Activated T-cell treated with anti-CD3 and anti-CD28 coated beads, Interleukin-2, amount 50 U/mL, for 24 hours (primary cell): Measurements from ENCODE around the gene LIX1L.

ENCODE experiments used
- DNase-seq: peaks from one replicate; pipeline ENCODE4 v3.0.0-alpha.2; 2020
- H3K27ac Mint-ChIP-seq: 2 replicates; pipeline ENCODE4 v1.8.0; 2020; ENCODE audit warnings: mild to moderate bottlenecking, mixed read lengths
- H3K27me3 Mint-ChIP-seq: 2 replicates; pipeline ENCODE4 v1.8.0; 2020; ENCODE audit warnings: mixed read lengths
- H3K36me3 Mint-ChIP-seq: 2 replicates; pipeline ENCODE4 v1.8.0; 2020; ENCODE audit warnings: low read depth, mixed read lengths
- H3K4me1 Mint-ChIP-seq: 2 replicates; pipeline ENCODE4 v1.8.0; 2020; ENCODE audit warnings: low read depth, mixed read lengths
- H3K4me3 Mint-ChIP-seq: 2 replicates; pipeline ENCODE4 v1.8.0; 2020; ENCODE audit warnings: mild to moderate bottlenecking, moderate library complexity, mixed read lengths
- H3K9me3 Mint-ChIP-seq: 2 replicates; pipeline ENCODE4 v1.8.0; 2020; ENCODE audit warnings: mixed read lengths

The LIX1L gene

DNA sequence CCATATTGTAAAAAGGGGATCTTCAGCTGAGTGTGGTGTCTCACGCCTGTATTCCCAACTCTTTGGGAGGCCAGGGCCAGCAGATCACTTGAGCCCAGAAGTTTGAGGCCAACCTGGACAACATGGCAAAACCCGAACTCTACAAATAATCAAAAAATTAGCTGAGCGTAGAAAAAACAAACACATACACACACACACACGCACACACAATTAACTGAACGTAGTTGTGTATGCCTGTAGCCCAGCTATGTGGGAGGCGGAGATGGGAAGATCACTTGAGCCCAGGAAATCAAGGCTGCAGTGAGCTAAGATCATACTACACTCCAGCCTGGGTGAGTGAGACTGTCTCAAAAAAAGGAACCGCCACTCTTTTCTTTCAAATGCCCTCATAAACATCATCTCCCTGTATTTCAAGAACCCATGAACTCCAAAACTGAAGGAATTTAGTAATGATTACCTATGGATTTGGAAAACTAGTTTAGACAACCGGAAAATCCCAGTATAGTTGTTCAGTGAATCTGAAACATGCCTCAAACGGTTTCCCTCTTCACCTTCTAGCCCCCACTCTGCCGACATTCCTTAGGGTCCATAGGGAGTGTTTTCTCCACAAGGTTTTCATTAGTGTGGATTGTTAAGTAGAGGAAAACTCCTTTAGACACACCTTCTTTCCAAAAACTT is 34.1 kb upstream of the LIX1L start:
- Mint-ChIP-seq H3K9me3 (no peaks in the 10 kb centered on the region), H3K4me3 (no peak overlapping the region), H3K27me3 (no peaks in the 10 kb centered on the region), H3K36me3 (peaks cover 54% of the 10 kb centered on the region), H3K27ac (peak overlapping the region; percentile 45), H3K4me1 (peaks cover 59% of the 10 kb centered on the region)
- no peak for DNase-seq

DNA sequence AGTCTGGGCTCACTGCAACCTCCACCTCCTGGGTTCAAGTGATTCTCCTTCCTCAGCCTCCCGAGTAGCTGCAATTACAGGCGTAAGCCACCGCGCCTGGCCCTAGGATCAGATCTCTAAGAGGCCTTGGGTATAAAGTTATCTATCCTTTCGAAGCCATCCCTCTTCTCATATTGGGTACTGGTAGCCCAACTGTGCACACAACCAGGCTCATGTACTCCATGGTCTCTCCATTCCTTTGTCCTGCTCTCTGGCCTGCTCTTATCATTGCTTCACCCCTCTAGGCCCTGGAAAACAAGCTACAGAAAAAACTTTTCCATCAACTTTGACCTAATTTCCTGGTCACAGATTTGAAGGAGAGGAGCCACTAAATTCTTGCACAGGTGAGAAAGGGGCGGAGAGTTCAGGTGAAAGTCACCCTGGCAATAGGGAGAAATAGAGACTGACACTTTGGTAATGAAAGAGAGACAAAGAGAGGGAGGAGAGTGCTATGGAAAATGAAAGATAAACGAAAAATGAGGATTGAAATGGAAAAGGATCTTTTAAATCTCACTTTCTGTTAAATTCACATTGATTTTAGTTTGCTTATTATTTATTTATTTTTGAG is 32.5 kb upstream of the LIX1L start:
- Mint-ChIP-seq H3K27ac (peak overlapping the region; percentile 73), H3K27me3 (no peaks in the 10 kb centered on the region), H3K4me3 (no peak overlapping the region), H3K4me1 (peaks cover 67% of the 10 kb centered on the region), H3K36me3 (peaks cover 39% of the 10 kb centered on the region), H3K9me3 (no peaks in the 10 kb centered on the region)
- DNase-seq: peak; percentile 26

DNA sequence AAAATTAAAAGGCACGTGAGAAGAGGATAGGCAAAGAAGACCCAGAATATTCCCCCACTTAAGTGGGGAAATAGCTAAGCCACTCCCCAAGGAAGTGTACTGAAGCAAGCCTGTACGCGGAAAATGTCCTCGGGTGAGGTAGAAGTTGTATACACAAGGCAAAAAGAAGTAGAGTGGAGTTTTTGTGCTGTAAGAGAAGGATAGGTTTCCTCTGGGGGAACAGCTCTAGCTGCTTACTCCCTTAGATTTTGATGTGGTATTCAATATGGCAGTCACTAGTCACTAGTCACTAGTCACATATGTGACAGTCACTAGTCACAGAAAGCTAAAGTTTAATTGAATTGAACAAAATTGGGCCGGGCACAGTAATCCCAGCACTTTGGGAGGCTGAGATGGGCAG is 31.0 kb upstream of the LIX1L start:
- Mint-ChIP-seq H3K4me1 (peaks cover 69% of the 10 kb centered on the region), H3K9me3 (no peaks in the 10 kb centered on the region), H3K4me3 (no peak overlapping the region), H3K27me3 (no peaks in the 10 kb centered on the region), H3K27ac (peak overlapping the region; percentile 82), H3K36me3 (peaks cover 23% of the 10 kb centered on the region)
- DNase-seq: no peak

- H3K9me3 Mint-ChIP-seq: no peaks in the 10 kb centered on the region
- peak overlapping the region; percentile 48 for H3K27ac Mint-ChIP-seq
- no peak for DNase-seq
- H3K4me1 Mint-ChIP-seq: peaks cover 69% of the 10 kb centered on the region
- no peaks in the 10 kb centered on the region for H3K27me3 Mint-ChIP-seq
- no peak overlapping the region for H3K4me3 Mint-ChIP-seq
- H3K36me3 Mint-ChIP-seq: peaks cover 15% of the 10 kb centered on the region
Observed at GRCh38 chr1:145987926-145988325, 30.1 kb upstream of the LIX1L start.

- Mint-ChIP-seq H3K27me3 (no peaks in the 10 kb centered on the region), H3K27ac (no peak overlapping the region), H3K4me1 (peaks cover 69% of the 10 kb centered on the region), H3K36me3 (peaks cover 1% of the 10 kb centered on the region), H3K4me3 (no peak overlapping the region), H3K9me3 (no peaks in the 10 kb centered on the region)
- DNase-seq: no peak
Observed at GRCh38 chr1:145986551-145986950, 28.7 kb upstream of the LIX1L start.

DNA sequence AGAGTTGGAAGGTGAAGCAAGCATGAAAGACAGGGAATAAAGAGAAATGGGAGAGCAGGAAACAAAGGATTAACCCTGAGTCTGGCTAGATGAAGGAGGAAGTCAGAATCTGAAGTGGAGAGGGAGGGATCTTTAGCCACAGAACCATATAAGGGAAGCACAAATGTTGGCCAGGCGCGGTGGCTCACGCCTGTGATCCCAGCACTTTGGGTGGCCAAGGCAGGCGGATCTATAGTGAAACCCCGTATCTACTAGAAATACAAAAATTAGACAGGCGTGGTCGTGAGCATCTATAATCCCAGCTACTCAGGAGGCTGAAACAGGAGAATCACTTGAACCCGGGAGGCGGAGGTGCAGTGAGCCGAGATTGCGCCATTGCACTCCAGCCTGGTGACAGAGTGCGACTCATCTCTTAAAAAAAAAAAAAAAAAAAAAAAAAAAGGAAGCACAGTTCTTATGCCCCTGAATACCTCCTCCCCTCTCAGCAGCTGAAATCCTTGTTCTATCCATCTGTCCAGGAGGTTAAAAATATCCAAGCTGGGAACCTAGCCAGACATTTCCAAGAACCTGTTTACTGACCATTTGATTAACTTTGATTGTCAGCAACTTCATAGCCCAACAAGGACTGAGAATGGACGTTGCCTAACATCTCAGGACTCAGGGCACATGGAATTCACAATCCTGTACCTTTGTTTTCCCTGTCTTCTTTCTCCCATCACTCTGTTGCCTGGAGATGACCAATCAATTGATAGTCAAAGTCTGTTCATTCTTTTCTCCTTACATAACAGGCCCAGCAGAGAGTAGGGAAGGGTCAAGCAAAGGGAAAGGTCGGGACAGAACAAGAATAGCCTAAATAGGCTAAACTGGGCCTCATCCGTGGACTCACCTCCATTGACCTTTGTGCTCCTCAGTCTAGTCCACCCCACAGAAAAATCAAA is 28.0 kb upstream of the LIX1L start:
- H3K4me1 Mint-ChIP-seq: peaks cover 71% of the 10 kb centered on the region
- no peaks in the 10 kb centered on the region for H3K36me3 Mint-ChIP-seq
- peak overlapping the region; percentile 49 for H3K4me3 Mint-ChIP-seq
- DNase-seq: no peak
- peak overlapping the region; percentile 69 for H3K27ac Mint-ChIP-seq
- no peaks in the 10 kb centered on the region for H3K27me3 Mint-ChIP-seq
- no peaks in the 10 kb centered on the region for H3K9me3 Mint-ChIP-seq

- no peak for DNase-seq
- peaks cover 64% of the 10 kb centered on the region for H3K4me1 Mint-ChIP-seq
- peak overlapping the region; percentile 69 for H3K27ac Mint-ChIP-seq
- no peaks in the 10 kb centered on the region for H3K9me3 Mint-ChIP-seq
- no peaks in the 10 kb centered on the region for H3K36me3 Mint-ChIP-seq
- H3K27me3 Mint-ChIP-seq: no peaks in the 10 kb centered on the region
- peak overlapping the region; percentile 49 for H3K4me3 Mint-ChIP-seq
Observed at GRCh38 chr1:145985129-145985501, 27.3 kb upstream of the LIX1L start.

- Mint-ChIP-seq H3K9me3 (no peaks in the 10 kb centered on the region), H3K36me3 (no peaks in the 10 kb centered on the region), H3K4me3 (no peak overlapping the region), H3K27me3 (no peaks in the 10 kb centered on the region), H3K27ac (peak overlapping the region; percentile 69), H3K4me1 (peaks cover 64% of the 10 kb centered on the region)
- no peak for DNase-seq
Observed at GRCh38 chr1:145983960-145984830, 26.4 kb upstream of the LIX1L start.

DNA sequence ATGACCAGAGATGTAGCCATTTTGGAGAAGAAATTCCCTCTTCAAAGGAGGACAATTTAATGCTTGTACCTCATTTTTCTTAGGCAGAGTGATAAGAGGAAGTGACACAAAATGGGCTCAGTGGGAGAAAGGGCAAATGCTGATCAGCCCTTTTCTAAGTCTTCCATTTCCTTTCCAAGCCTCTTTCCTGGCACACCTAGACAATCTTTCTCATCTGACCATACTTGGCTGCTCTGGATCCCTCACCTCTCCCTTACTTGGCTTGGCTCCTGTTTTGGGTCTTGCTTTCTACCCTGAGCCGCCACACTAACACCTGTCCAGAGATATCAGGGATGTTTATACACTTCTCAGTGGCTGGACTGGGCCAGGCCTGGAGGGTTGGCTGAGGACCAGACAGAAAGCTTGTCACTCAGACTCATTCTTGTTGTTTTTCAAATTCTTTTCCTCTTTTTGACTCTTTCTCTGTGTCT is 25.4 kb upstream of the LIX1L start:
- Mint-ChIP-seq H3K27ac (peak overlapping the region; percentile 78), H3K27me3 (no peaks in the 10 kb centered on the region), H3K36me3 (no peaks in the 10 kb centered on the region), H3K4me1 (peaks cover 57% of the 10 kb centered on the region), H3K4me3 (no peak overlapping the region), H3K9me3 (no peaks in the 10 kb centered on the region)
- DNase-seq: peak; percentile 32

DNA sequence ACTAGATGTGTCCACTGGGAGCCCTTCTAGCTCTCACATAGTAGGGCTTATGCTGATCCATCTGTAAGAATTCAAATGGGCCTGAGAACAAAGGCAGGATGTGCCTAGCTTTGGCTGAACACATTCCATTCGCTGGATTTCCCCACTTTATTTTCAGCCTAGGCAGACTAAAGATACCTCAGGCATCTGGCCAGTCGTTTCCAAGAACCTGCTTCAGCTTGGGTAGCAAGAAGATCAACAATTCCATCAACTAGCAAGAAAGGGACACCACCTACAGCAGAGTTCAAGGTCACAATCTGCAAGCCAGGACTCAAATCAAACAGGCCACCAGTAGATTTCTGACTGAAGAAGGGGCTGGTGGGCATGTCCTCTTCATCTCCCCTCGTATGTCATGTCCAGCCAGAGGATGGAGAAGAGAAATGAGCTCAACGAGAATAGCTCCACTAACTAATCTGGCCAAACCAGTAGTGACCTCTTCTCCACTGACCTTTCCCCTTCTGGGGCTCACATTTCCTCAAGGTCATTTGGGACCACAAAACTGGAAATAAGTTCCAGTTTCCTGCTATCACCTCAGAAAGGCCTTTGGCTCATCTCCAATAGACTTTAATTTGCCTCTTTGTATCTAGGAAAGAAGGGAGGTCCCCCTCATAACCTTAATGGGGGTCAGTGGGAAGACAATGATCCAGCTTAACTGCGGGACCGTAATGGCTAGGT is 24.4 kb upstream of the LIX1L start:
- Mint-ChIP-seq H3K36me3 (peaks cover 3% of the 10 kb centered on the region), H3K4me1 (peaks cover 50% of the 10 kb centered on the region), H3K27me3 (no peaks in the 10 kb centered on the region), H3K27ac (no peak overlapping the region), H3K4me3 (no peak overlapping the region), H3K9me3 (no peaks in the 10 kb centered on the region)
- peak; percentile 20 for DNase-seq

DNA sequence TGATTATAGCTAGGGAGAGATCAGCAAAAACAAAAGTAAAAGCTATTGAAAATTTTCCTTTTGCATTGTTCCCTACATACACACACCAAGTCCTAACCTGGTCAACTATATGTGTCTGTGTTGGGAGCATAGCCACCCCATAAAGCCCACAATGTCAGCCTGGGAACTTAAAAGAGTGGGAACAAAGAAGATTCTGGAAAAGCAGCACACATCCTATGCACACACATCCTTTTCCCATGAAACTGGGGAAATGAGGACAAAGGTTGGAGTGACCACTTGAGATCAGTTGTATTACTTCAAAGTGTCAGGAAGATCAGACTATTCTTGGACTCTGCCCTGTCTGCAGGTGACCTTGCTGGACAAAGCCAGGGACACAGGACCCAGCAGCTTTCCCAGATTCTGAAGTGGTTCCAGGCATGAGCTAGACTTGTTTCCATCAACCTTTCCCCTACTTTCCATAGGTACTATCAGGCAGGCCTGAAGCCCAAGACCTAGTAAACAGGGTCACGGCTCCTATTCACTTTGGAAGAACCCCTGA is 22.7 kb upstream of the LIX1L start:
- H3K36me3 Mint-ChIP-seq: peaks cover 3% of the 10 kb centered on the region
- DNase-seq: no peak
- no peaks in the 10 kb centered on the region for H3K27me3 Mint-ChIP-seq
- H3K27ac Mint-ChIP-seq: no peak overlapping the region
- no peak overlapping the region for H3K4me3 Mint-ChIP-seq
- peaks cover 43% of the 10 kb centered on the region for H3K4me1 Mint-ChIP-seq
- no peaks in the 10 kb centered on the region for H3K9me3 Mint-ChIP-seq

GRCh38 chr1:145979746-145980456 is 22.1 kb upstream of the LIX1L start:
- no peak overlapping the region for H3K4me3 Mint-ChIP-seq
- peak; percentile 50 for DNase-seq
- peaks cover 3% of the 10 kb centered on the region for H3K36me3 Mint-ChIP-seq
- H3K4me1 Mint-ChIP-seq: peaks cover 36% of the 10 kb centered on the region
- no peak overlapping the region for H3K27ac Mint-ChIP-seq
- no peaks in the 10 kb centered on the region for H3K9me3 Mint-ChIP-seq
- H3K27me3 Mint-ChIP-seq: no peaks in the 10 kb centered on the region
